Muscle of arm (tissue), 14 donors: Measurements from ENCODE around the gene CUBN. TPM values are rescaled to one million over a fixed set of nuclear protein-coding genes. Genes with fewer than 3 reads are reported as not detected.

ENCODE experiments used
- DNase-seq: peaks from one replicate; pipeline ENCODE4 v3.0.0-alpha.2; 2013
- long read RNA-seq, 11 donors: transcript quantifications; one replicate each; lab custom pipeline, GENCODE V29; 2026
- polyA plus RNA-seq, 12 donors: library from polyadenylated mRNA; unstranded; fragments of 120-200 nt; gene quantifications; one replicate each; pipeline ENCODE4 v1.2.1, GENCODE V29; 2013; ENCODE audit not compliant: insufficient read length in 12 of 12

Gene CUBN
- 10 to 100 TPM in 2 of 12 donors, 1 to 10 TPM in 9, not detected in 1; 1.6 to 15.6 (median 2.7) TPM for polyA plus RNA-seq
- long read RNA-seq, donor 1, partial matches to known transcripts = 15 of 16 reads
- long read RNA-seq, donor 1, other reads (novel, unspliced or antisense) = 0 of 16 reads
- long read RNA-seq, donor 2 = 0 reads
- long read RNA-seq, donor 3 = 0 reads
- long read RNA-seq, donor 4 = 0 reads
- long read RNA-seq, donor 5 = 0 reads
- long read RNA-seq, donor 6 = 0 reads
- long read RNA-seq, donor 7 = 0 reads
- long read RNA-seq, donor 8 = 0 reads
- long read RNA-seq, donor 9 = 0 reads
- long read RNA-seq, donor 10 = 0 reads
- long read RNA-seq, donor 11 = 0 reads

GRCh38 chr10:17129741-17130140 lies at the start of gene CUBN:
Gene CUBN (minus strand): TSS chr10:17129811. CDS start chr10:17129765, 46 bp downstream.
- DNase-seq = no peak

- DNase-seq = no peak
These were observed 49.4 kb upstream of the CUBN start for GRCh38 chr10:17179002-17179401.

DNA sequence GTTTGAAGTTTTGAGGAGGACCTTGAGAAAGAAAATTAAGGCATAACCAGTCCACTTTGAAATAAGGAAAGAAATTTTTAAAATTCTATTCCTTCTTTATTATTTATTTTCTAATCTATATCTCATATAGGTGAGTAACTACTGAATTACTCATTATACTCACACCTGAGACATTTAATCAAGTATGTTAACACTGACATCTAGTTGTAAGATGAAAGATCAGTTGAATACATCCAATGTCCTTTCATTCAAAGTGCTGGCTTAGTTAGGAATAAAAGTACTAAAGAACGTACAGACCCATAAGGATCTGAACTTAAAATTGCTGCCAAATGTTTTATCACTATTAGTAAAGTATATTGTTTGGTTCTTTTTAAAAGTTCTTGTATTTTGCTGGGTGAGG lies 48.4 kb upstream of the CUBN start:
- DNase-seq = no peak

GRCh38 chr10:17177014-17177413 lies 47.4 kb upstream of the CUBN start:
- no peak for DNase-seq

DNA sequence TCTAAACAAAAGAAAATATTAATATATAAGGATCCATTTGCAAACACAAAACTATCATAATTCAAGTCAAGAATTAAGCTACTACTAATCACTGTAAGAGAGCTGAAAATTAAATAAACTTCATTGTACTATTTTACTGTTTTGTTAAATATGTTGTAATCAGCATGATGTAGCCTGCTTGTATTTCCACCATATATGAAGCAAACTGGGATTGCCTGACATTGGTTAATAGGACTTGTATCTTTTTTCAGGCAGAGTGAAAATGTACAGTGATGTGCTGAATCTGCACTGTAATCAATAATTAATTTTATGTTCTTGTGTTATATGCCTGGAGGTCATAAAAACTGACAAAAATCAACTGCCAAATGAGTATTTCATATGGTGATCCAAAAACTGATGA lies 46.5 kb upstream of the CUBN start:
- no peak for DNase-seq

DNA sequence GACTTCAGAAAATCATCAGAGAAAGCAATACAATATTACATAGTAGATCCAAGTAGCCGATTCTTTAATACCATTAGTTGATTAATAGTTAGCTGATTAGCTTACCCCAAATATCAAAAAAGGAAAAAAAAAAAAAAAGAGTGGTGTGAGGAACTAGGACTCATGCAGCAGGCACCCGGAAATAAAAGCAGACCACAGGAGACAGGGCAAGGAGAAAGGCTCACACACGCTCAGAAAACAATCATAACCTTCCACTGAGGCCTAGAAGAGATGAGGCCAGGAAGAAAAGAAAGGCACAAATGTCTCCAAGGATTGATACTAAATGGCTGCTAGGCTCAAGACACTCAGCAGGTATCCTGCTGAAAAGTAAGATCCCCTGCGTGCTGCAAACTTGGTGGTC lies 45.9 kb upstream of the CUBN start:
- DNase-seq = no peak

DNA sequence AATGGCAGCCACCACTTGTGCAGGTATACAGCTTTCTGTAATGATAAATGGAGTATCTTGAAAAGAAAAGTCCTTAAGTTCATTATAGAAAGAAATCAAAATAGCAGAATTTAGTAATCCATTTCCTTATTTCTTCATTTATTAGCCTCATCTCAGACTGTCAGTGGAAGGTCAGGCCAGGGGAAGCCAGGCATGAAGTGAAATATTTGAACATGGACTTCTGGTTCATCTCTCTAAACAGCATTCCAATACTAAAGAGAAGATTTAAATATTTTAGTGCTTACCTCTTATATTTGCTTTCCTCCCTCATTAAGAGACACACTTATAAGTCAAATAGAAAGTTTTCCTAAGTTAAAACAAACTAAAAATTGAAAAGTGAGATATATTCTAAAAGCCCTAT lies 45.0 kb upstream of the CUBN start:
- no peak for DNase-seq

DNA sequence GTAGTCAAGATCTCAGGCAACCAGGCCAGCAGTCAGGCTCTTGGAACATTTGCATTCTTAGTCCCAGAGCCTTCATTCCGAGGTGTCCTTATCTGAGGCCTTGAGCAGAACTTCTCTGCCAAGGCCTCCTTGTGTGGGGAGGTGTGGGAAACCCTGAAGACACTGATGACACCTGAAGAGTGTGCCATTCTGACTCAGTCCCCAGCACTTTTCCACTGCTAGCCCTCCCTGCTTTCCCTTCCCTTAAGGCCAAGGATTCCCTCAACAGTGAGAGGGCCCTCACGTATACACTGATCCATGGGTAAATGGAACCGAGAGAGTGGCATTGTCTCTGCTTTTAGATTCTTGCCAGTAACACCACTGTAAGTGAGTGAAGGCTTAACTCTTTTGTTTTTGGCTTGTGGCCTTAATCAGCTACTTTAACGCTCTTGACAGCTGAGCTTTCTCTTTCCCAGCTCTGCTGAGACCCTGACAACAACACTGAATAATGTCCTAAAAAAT lies 41.6 kb upstream of the CUBN start:
- no peak for DNase-seq

GRCh38 chr10:17169803-17170202 lies 40.2 kb upstream of the CUBN start:
- no peak for DNase-seq

- no peak for DNase-seq
These were observed 37.1 kb upstream of the CUBN start for GRCh38 chr10:17166699-17167098.

DNA sequence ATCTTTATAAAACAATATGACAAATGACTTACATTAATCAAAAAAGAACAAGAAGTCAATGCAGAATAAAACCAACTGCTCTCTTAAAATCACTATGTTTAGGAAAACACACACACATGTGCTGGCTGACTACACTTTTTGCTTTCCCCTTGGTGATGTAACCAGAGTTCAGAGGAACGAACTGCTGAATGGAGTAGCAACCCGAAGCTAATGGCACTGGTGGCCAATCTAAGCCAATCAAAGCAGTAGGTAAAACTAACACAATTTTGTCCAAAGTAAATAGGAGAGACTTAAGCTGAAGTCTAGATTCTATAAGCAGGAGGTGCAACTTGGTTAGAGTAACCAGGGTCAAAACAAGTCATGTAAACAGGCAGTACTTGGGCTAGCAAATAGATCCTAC lies 33.2 kb upstream of the CUBN start:
- no peak for DNase-seq

- DNase-seq = no peak
These were observed 32.2 kb upstream of the CUBN start for GRCh38 chr10:17161775-17162174.

DNA sequence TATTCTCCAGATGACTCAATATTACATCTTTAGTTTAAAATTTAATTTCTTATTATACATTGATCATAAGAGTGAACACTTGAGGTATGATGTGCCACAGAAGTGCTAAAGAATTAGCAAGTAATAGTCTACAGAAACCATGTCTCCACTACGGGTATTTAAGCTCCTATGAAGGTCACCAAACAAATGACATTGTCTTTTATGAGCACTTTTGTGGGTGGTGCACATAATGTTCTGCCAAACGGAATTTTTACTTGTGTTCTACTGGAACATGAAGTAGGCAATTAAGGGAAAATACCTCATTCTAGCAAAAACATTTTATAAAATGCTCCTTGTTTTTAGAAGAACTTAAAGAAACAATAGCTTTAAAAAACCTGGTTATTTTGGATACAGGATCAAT lies 27.4 kb upstream of the CUBN start:
- no peak for DNase-seq

DNA sequence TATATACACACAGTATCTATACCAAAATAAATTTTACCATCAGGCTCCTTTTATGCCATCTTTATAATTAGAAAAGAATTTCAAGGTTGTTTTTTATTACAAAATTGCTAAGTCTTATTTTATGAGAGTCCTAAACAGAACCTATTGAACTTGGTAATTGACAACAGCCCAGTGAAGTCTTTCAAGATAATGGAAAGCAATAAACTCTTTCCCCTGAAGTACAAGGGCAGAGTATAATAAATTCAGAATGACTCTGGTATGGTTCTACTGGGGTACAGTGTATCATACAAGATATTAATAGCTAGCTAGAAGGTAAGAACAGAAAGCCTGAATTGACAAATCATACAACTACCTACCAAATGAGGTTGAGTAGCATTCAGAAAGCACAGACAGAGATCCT lies 26.2 kb upstream of the CUBN start:
- no peak for DNase-seq

DNA sequence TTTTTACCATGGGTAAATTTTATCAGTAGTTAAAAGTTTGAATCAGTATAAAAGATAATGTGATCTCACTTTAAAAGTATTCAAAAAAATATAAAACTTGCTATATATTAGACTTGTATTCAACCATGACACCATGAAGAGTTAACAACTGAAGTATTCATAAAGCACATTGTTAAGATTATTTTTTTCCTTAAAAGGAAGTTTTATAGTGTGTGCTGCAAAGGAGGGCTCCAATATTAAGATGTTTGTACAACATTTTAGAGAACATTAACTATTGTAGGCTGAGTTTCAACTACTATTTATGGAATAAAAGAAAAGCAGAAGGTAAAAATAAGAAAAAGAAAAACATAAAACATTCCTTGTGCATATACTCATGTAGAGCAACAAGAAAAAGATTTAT lies 24.5 kb upstream of the CUBN start:
- no peak for DNase-seq

GRCh38 chr10:17153321-17153720 lies 23.7 kb upstream of the CUBN start:
- no peak for DNase-seq

DNA sequence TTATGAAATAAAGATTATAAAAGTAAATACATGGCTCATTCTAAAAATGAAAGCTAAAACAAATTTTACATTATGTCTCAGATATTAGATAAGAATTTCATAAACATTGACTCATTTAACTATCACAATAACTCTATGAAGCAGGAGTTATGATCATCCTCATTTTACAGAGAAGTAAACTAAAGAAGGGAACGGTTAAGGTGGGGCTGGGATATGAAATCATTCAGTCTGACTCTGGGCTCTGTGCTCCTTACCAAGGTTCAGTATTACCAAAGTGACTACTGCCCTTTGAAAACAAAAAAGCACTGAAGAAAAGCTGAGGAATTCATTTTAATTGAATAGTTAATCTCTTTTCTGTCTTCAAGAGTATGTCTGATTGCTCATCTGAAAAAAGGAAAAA lies 22.1 kb upstream of the CUBN start:
- DNase-seq = no peak

- DNase-seq = no peak
These were observed 18.4 kb upstream of the CUBN start for GRCh38 chr10:17147884-17148489.

GRCh38 chr10:17146892-17147291 lies 17.3 kb upstream of the CUBN start:
- DNase-seq = no peak

DNA sequence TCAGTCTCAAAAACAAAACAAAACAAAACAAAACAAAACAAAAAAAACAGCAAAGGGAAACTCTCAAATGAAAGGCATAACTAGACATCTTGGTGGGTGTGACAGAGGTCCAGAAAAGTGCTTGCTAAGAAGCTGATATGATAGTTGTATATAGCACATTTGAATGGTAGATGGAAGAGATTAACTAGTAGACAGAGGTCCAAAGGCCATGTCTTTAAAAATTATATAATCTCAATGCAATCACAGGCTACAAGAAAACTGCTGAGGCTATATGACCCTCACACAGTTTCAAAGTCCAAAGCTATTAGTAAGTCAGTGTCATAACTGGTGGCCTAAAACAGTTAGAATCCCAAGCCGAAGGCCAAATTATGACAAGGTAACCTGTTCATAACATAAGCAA lies 15.6 kb upstream of the CUBN start:
- DNase-seq = no peak

GRCh38 chr10:17144757-17145156 lies 15.1 kb upstream of the CUBN start:
- DNase-seq = no peak

GRCh38 chr10:17144032-17144431 lies 14.4 kb upstream of the CUBN start:
- no peak for DNase-seq

GRCh38 chr10:17143055-17143690 lies 13.6 kb upstream of the CUBN start:
- no peak for DNase-seq
